ENCODE measurements around the gene IQGAP2.

DNA sequence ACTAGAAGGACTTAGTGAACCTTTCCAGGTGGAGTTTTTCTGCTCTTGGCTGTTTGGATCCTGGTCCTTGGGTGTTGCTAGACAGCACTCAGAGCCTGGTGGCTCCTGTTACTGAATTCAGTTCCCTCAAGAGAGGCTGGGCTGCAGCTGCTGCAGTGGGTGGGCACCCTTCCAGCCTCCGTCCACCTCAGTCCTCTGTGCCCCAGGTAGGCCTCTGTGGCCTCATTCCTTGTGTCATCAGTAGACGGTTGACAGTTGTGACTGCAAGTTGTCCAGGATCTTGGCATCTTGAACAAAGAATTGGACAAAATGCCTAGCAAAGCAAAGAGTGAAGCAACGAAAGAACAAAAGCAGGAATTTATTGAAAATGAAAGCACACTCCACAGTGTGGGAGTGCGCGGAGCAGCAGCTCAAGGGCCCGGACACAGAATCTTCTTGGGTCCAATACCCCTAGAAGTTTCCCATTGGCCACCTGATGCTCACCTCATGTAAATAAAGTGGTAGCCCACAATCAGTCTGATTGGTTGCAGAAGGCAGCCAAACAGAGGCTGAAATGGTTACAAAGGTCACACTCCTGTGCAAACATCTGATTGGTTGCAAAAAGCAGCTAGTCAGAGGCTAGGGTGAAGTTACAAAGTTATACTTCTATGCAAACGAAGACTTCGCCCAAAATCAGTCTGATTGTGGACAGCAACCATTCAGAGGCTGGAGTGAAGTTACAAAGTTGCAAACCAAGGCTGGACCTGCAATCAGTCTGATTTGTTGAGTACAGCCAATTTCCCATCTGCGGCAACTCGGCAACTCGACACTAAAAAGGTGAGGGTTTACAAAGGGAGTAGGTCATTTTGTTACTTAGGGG lies 352.9 kb downstream of the IQGAP2 start:
- TF ChIP-seq EZH2 (IDR thresholded peaks at IDR 0.05) (no peak), POLR2AphosphoS5 (IDR thresholded peaks at IDR 0.05; ENCODE audit: borderline replicate concordance, low read depth, low read length) (no peak), FOXP2 (optimal IDR thresholded peaks at IDR 0.05; ENCODE audit: control extremely low read depth, extremely low read length, insufficient read depth) (no peak)
